Measurements from ENCODE around the gene RAI2.

DNA sequence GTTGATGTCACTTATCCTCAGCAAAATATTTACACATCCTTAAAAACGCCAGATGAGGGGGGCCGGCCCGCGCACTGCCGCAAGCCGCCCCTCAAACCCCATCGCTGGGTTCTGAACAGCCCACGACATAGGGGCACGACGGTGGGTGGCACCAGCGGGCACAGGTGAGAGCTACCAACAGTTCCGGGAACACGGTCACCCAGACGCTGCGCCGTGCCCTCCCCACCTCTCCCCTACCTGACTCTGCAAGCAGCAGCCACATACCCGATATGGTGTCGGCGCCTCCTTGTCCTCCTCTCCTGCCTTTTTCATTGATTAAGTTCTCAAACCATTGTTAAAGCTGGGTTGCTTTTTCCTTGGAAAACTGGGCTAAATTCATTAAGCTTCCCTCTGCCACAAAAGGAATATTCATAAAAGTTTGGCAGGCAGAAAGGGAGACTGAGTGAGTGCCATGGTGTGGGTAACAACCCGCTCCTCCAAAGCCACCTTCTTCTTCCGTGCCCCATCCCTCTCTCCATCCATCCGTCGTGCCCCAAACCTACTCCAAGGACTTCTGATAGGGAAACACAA lies 1.4 kb downstream of the RAI2 start:
- TF ChIP-seq, protein P1, sequence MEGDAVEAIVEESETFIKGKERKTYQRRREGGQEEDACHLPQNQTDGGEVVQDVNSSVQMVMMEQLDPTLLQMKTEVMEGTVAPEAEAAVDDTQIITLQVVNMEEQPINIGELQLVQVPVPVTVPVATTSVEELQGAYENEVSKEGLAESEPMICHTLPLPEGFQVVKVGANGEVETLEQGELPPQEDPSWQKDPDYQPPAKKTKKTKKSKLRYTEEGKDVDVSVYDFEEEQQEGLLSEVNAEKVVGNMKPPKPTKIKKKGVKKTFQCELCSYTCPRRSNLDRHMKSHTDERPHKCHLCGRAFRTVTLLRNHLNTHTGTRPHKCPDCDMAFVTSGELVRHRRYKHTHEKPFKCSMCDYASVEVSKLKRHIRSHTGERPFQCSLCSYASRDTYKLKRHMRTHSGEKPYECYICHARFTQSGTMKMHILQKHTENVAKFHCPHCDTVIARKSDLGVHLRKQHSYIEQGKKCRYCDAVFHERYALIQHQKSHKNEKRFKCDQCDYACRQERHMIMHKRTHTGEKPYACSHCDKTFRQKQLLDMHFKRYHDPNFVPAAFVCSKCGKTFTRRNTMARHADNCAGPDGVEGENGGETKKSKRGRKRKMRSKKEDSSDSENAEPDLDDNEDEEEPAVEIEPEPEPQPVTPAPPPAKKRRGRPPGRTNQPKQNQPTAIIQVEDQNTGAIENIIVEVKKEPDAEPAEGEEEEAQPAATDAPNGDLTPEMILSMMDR (conservative IDR thresholded peaks at IDR 0.05; ENCODE audit: low read length) = no peak
- no peak for TF ChIP-seq EZH2phosphoT487 (IDR thresholded peaks at IDR 0.05; ENCODE audit: borderline replicate concordance)

Data from Loucy (cell line).